Anterior cingulate cortex (tissue), 58 donors: ENCODE results near the gene KCNQ1OT1.

Experiments used
- DNase-seq, 58 donors: peaks; one replicate each; lab custom pipeline; 2025; lab: John Stamatoyannopoulos, UW

KCNQ1OT1 gene

DNA sequence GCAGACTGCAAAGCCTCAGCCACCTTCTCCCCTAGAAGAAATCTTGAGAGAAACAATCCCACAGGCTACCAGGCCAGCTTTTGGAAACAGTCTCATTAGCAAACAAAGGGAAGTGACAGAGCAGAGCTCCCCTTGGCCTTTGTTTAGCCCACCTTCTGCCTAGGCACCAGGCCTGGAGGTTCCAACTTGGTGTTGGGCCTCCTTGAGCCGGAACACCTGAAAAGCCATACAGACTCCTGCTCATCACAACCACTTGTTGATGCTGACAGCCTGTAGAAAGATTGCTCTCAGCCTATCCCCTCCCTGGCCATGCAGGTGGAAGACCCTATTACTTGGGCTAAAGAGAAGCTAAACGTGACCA is 26.6 kb downstream of the KCNQ1OT1 start:
- no peak for DNase-seq

- no peak for DNase-seq
Measured at GRCh38 chr11:2672553-2673249, 27.1 kb downstream of the KCNQ1OT1 start.

DNA sequence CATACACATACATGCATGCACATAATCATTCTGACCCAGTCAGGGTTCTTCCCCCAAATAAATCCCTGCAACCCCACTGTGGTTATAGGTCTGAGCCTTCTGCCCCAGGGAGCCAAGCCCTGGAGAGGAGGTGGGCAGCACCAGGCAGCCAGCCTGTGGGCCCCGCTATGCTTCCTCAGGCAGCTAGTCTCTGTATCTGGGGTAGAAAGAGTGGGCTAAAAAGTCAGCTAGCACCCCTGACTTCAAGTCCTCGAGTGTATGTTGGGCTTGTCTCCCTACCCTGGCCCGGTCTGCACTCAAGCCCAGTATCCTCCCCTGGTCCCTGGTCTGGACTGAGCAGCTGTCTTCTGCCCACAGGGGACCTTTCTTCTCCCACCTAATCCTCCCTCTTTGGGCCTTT is 28.0 kb downstream of the KCNQ1OT1 start:
- DNase-seq = no peak

DNA sequence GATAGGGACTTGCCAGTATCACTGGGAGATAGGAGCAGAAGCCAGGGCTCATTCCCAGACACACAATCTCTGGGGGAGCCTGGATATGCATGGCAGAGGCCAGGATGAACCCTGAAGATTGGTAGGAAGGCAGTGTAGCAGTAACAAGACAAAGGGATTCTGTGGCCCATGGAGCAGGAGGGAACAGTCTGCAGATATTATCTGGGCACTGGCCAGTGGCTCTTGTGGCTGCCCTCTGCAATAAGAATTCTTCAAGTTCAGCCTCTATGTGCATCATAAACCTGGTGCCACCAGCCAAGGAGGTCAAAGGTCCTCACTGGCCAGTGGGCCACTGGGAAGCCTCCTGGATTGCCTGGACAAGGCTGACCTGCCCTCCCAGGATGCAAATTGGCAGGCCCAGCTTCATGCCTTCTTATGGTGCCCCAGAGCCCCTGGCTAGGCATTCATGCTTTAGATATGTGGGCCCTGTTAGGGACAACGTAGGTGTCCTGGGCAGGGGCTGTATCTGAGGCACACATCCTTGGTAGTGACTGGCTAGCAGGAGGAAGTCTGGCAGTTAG is 29.2 kb downstream of the KCNQ1OT1 start:
- no peak for DNase-seq

DNA sequence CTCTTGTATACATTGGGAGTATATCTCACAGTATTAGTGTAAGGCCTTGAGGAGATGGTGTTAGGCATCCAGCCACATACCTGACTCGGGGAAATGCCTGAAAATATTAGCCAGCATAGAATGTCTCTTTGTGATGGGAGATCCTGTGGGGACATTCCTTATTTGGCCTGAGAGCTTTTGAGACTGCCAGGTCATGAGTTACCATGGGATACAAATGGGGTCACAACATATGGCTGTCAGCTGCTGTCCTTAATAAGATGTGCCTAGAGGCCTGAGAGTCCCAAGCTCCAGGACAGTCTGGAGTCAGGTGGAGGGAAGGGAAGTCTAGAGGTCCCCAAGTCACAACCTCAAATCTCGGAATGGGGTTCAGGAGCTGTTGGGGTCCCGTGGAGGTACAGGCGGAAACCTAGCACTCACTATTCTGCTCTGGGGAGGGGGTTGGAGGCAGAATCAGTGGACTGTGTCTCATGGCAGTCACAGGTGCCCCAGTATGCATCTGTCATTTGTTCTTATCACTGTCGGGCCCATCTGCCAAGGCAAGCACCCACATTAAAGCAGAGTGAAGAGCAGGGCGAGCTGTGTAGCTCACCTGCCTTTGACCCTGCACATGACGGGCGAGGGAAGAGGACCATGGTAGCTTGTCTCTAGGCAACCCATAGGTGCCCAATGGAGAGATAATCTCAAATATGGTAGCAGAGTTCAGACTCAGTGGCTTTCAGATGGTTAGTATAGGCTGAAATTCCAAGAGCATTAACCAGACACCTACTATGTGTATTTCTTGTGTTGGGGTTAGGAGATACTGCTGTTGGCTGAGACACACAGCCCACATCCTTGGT is 29.9 kb downstream of the KCNQ1OT1 start:
- no peak for DNase-seq

- DNase-seq = no peak
Measured at GRCh38 chr11:2668876-2669275, 30.9 kb downstream of the KCNQ1OT1 start.

GRCh38 chr11:2667940-2668339 is 31.9 kb downstream of the KCNQ1OT1 start:
- no peak for DNase-seq

- no peak for DNase-seq
Measured at GRCh38 chr11:2666828-2667570, 32.8 kb downstream of the KCNQ1OT1 start.

GRCh38 chr11:2666401-2666741 is 33.4 kb downstream of the KCNQ1OT1 start:
- DNase-seq = no peak

DNA sequence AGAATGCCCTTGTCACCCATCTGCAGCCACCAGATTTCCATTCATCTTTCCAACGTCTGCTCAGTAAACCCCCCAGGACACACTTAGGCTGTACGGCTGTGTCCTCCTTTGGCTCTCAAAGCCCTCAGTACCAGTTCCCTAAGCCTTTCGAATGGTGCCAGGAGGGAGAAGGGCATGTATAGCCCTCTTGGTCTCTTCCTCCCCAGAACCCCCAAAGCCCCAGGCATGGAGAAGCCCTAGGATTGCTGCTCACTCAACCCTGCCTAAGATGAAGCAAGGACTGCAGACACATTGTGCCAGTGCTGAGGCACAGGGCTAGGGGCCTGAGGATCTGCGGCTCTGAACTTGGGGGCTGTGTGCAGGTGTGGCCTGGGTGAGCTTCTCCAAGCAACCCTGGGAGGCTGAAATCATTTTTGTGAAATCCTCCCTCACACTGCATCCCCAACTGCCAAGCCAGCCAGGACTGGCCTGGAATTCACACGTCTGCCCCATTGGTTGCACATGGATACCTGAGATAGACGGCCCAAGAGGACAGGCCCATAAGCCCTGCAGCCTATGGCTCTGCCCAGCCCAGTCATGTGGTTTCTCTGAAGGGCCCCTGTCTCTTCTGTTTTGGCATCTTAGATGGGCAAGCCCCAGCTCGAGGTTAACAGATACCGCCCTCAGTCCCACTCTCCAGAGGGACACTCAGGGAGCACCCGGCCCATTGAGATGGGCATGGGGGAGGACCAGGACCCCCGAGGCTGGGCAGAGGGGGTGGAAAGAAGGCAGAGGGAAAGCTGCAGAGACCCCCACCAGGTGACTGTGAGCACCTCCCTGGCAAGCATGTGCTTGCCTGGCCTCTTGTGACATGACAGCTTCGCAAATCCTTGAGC is 34.0 kb downstream of the KCNQ1OT1 start:
- DNase-seq = no peak

GRCh38 chr11:2664791-2665525 is 34.8 kb downstream of the KCNQ1OT1 start:
- DNase-seq = no peak

DNA sequence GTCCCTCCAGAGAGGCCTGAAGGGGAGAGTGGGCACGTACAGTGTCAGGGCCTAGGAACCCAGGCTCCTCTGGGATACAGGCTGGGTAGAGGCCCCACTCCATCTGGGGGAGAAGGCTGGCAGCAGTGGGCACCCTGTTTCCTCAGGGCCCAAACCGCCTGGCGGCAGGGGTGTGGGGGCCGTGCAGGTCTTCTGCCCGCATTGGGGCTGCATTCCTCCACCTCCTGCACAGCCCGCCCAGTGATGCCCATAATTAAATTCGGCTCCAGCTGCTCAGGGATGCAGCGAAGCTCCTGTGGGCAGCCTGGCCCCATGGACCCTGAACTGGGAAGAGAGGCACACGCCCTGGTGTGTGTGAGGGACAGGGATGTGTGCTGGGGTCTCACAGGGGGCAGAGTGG is 35.4 kb downstream of the KCNQ1OT1 start:
- no peak for DNase-seq

- DNase-seq = no peak
Measured at GRCh38 chr11:2663915-2664314, 35.9 kb downstream of the KCNQ1OT1 start.

- DNase-seq = no peak
Measured at GRCh38 chr11:2663506-2663905, 36.3 kb downstream of the KCNQ1OT1 start.

GRCh38 chr11:2662430-2663299 is 37.1 kb downstream of the KCNQ1OT1 start:
- DNase-seq = no peak

GRCh38 chr11:2662024-2662312 is 37.8 kb downstream of the KCNQ1OT1 start:
- DNase-seq = no peak

DNA sequence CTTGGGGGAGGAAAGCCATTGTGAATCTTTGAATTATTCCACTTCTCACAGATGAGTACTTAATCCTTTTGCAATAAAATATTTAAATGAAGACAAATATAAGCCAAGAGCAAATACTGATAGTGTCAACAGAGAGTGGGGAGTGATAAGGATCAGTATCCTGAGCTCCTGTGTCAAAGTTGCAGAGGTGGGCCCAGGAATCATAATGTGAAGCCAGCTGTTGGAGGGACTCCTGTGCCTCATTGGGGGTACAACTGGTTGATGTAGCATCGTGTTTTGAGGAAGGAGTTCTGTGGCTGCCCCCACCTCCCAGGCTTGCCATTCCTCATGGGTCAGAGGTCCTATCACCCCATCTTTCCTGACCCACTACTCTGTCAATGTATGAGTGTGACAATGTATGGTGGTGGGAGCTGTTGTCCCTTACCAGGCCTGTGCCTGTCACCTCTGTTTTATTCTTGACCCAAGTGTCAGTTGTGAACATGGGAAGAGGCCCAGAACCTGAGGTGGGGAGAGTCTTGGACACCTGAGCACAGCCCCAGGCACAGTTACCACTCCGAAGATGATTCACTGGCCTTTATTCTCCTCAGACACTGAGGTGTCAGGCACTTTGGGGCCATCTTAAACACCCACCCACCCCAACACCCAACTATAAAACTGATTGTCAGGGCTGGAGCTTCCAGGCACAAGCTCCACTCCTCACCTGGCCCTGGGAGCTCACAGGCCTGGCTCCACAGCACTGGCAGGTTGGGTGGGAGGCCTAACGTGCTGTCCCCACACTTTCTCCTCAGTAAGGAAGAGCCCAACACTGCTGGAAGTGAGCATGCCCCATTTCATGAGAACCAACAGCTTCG is 38.4 kb downstream of the KCNQ1OT1 start:
- DNase-seq = no peak
